ENCODE measurements around the gene CARF.

Gene CARF

GRCh38 chr2:203021991-203022390, 109.9 kb downstream of the CARF start:
- no peak for DNase-seq

GRCh38 chr2:203022751-203023150, 110.7 kb downstream of the CARF start:
- no peak for DNase-seq

- no peak for DNase-seq
Observed at GRCh38 chr2:203025592-203025991, 113.5 kb downstream of the CARF start.

- DNase-seq = no peak
Observed at GRCh38 chr2:203030545-203030944, 118.5 kb downstream of the CARF start.

- no peak for DNase-seq
Observed at GRCh38 chr2:203030991-203031390, 118.9 kb downstream of the CARF start.

GRCh38 chr2:203033395-203033794, 121.3 kb downstream of the CARF start:
- no peak for DNase-seq

- no peak for DNase-seq
Observed at GRCh38 chr2:203035879-203036470, 123.9 kb downstream of the CARF start.
